Tibial nerve (tissue), 4 donors: ENCODE results near the gene NDUFC2.

Source experiments
- CTCF ChIP-seq, 5 experiments: fragments of 200-600 bp in 3 of 5; fragments of 450-650 bp in 2 of 5; sonication (generic) in 3 of 5; IDR thresholded peaks; one replicate each; pipeline ENCODE4 v1.5.1; 2016 to 2019; ENCODE audit warnings: antibody characterized with exemption in 5 of 5, mild to moderate bottlenecking in 3 of 5, moderate library complexity in 2 of 5
- EP300 ChIP-seq, 2 donors: sonication (generic); formaldehyde crosslinking; IDR thresholded peaks; one replicate each; pipeline ENCODE4 v1.6.1; 2017; ENCODE audit warnings: antibody characterized with exemption in 2 of 2, mild to moderate bottlenecking in 1 of 2
- POLR2A ChIP-seq, 2 donors: fragments of 450-650 bp; IDR thresholded peaks; one replicate each; pipeline ENCODE4 v1.6.1; 2017; ENCODE audit warnings: antibody characterized with exemption in 2 of 2, mild to moderate bottlenecking in 2 of 2, moderate library complexity in 2 of 2

DNA sequence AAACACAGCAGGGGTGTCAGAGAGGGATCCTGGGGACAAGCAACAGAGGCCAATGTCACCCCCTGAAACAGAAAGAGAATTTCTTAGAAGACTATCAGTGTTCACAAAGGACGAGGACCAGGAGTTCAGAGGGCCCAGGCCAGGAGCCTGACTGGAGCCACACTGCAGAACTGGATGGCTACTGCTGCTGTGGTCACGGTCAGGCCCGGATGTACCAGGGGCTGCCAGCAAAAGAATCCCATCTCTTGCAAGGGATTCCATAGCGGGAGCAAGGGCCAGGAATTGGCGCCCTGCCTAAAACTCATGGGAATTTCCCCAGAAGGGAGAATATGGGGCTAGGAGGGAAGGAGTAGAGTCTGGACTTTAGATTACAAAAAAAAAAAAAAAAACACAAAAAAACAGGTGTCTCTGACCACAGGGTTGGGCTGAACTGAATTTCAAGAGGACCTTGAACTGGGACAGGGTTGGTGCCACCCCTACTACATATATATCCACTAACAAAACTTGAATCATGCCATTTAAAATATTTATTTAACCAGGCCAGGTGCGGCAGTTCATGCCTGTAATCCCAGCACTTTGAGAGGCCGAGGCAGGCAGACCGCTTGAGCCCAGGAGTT lies 40.9 kb downstream of the NDUFC2 start:
- TF ChIP-seq CTCF (IDR thresholded peaks at IDR 0.05) (no peak), POLR2A (IDR thresholded peaks at IDR 0.05) (no peak), EP300 (IDR thresholded peaks at IDR 0.05) (no peak)
